RWPE2 (cell line): Measurements from ENCODE around the gene GOLGA8S.
"Not testable (repeated sequence)": the region's sequence is repeated elsewhere in the genome, so short reads cannot be mapped to it uniquely, and the experiment has no call there.

Experiments
- ATAC-seq: fragments of 200-7000 bp; cut with Tn5 transposase; 3 replicates; pipeline ENCODE4 v1.9.1; 2021; ENCODE audit warnings: low read depth
- DNase-seq: peaks from one replicate; pipeline ENCODE4 v3.0.0-alpha.2; 2020; ENCODE audit warnings: low spot score
- H3K27ac ChIP-seq: fragments of 450-650 bp; 2 replicates; pipeline ENCODE4 v1.5.1; 2017; ENCODE audit warnings: mild to moderate bottlenecking; ENCODE audit not compliant: poor library complexity, severe bottlenecking
- H3K27me3 ChIP-seq: fragments of 250-450 bp; sonication (Bioruptor Pico); 2 replicates; pipeline ENCODE4 v1.5.1; 2021; ENCODE audit warnings: mild to moderate bottlenecking, moderate library complexity; ENCODE audit not compliant: insufficient read depth, poor library complexity, severe bottlenecking
- H3K36me3 ChIP-seq: fragments of 250-450 bp; sonication (Bioruptor Pico); 2 replicates; pipeline ENCODE4 v1.5.1; 2020; ENCODE audit warnings: low read depth, mild to moderate bottlenecking, moderate library complexity
- H3K4me1 ChIP-seq: fragments of 250-450 bp; sonication (Bioruptor Pico); 2 replicates; pipeline ENCODE4 v1.5.1; 2021; ENCODE audit warnings: mild to moderate bottlenecking, moderate library complexity; ENCODE audit not compliant: insufficient read depth, poor library complexity, severe bottlenecking
- H3K4me3 ChIP-seq: fragments of 250-450 bp; sonication (Bioruptor Pico); 2 replicates; pipeline ENCODE4 v1.5.1; 2021; ENCODE audit warnings: mild to moderate bottlenecking, moderate library complexity; ENCODE audit not compliant: severe bottlenecking
- H3K9me3 ChIP-seq: fragments of 250-450 bp; sonication (Bioruptor Pico); 2 replicates; pipeline ENCODE4 v1.5.1; 2021; ENCODE audit warnings: mild to moderate bottlenecking, moderate library complexity; ENCODE audit not compliant: severe bottlenecking
- TF ChIP-seq, protein P1 (sequence below): fragments of 450-650 bp; IDR thresholded peaks from one replicate; pipeline ENCODE4 v1.5.1; 2017; ENCODE audit warnings: mild to moderate bottlenecking, moderate library complexity; ENCODE audit not compliant: poor library complexity, severe bottlenecking

Gene GOLGA8S

DNA sequence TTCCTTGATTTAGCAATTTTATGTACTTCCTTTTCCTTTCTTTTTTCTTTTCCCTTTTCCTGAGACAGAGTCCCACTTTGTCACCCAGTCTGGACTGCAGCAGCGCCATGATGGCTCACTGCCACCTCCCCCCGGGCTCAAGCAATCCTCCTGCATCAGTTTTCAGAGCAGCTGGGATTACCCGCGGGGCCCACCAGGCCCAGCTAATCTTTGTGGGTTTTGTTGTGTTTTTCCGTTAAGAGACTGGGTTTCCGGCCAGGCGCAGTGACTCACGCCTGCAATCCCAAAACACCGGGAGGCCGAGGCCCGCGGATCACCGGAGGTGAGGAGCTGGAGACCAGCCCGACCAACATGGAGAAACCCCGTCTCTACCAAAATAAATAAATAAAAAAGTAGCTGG is 17.7 kb downstream of the GOLGA8S start:
- no peak overlapping the region for H3K27ac ChIP-seq
- no peaks in the 10 kb centered on the region for H3K36me3 ChIP-seq
- no peak for ATAC-seq
- no peaks in the 10 kb centered on the region for H3K4me1 ChIP-seq
- H3K27me3 ChIP-seq, result peaks cover 42% of the 10 kb centered on the region
- no peak for DNase-seq
- TF ChIP-seq, protein P1, sequence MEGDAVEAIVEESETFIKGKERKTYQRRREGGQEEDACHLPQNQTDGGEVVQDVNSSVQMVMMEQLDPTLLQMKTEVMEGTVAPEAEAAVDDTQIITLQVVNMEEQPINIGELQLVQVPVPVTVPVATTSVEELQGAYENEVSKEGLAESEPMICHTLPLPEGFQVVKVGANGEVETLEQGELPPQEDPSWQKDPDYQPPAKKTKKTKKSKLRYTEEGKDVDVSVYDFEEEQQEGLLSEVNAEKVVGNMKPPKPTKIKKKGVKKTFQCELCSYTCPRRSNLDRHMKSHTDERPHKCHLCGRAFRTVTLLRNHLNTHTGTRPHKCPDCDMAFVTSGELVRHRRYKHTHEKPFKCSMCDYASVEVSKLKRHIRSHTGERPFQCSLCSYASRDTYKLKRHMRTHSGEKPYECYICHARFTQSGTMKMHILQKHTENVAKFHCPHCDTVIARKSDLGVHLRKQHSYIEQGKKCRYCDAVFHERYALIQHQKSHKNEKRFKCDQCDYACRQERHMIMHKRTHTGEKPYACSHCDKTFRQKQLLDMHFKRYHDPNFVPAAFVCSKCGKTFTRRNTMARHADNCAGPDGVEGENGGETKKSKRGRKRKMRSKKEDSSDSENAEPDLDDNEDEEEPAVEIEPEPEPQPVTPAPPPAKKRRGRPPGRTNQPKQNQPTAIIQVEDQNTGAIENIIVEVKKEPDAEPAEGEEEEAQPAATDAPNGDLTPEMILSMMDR, result no peak
- no peaks in the 10 kb centered on the region for H3K9me3 ChIP-seq
- H3K4me3 ChIP-seq, result no peak overlapping the region

- not testable (repeated sequence) for H3K9me3 ChIP-seq, H3K4me3 ChIP-seq, DNase-seq, H3K4me1 ChIP-seq, H3K36me3 ChIP-seq, ATAC-seq, H3K27ac ChIP-seq
- H3K27me3 ChIP-seq, result peaks cover 44% of the 10 kb centered on the region
Measured at GRCh38 chr15:23372891-23373600, 18.5 kb downstream of the GOLGA8S start.

GRCh38 chr15:23374226-23374625 is 19.7 kb downstream of the GOLGA8S start:
- H3K27ac ChIP-seq, H3K4me3 ChIP-seq, H3K36me3 ChIP-seq, H3K4me1 ChIP-seq, DNase-seq, H3K9me3 ChIP-seq, ATAC-seq: not testable (repeated sequence)
- H3K27me3 ChIP-seq, result peaks cover 45% of the 10 kb centered on the region

DNA sequence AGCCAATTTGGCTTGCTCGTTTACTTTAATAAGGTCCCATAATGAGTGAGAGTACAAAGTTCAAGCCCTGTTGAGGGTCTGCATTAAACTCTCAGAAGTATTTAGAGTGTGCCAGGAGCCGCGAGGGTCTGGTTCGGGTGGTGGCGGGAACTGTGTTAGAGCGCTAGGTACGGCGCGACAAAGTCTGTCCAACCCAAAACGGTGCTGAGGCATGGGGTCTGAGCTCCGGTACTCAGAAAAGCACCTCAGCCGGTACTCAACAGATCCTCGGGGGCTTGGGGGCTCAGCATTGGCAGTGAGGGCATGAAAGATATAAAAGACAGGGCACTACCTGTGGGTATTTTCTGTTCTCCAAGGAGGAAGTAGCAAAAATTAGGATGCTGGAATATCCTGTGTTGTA is 24.4 kb downstream of the GOLGA8S start:
- not testable (repeated sequence) for H3K27ac ChIP-seq, H3K9me3 ChIP-seq, H3K4me3 ChIP-seq, H3K4me1 ChIP-seq, ATAC-seq, DNase-seq, H3K36me3 ChIP-seq
- peaks cover 56% of the 10 kb centered on the region for H3K27me3 ChIP-seq

- not testable (repeated sequence) for H3K36me3 ChIP-seq, DNase-seq, H3K9me3 ChIP-seq, H3K4me1 ChIP-seq, H3K27ac ChIP-seq, H3K4me3 ChIP-seq
- 0 out of 3 replicates have a peak, but pooled peaks have one; percentile 24 for ATAC-seq
- H3K27me3 ChIP-seq, result peaks cover 50% of the 10 kb centered on the region
Measured at GRCh38 chr15:23380700-23381099, 26.2 kb downstream of the GOLGA8S start.

- peak; percentile 21; the same call in 1 of the 3 replicates for ATAC-seq
- not testable (repeated sequence) for H3K36me3 ChIP-seq, H3K4me3 ChIP-seq, DNase-seq, H3K27ac ChIP-seq, H3K9me3 ChIP-seq, H3K4me1 ChIP-seq
- peaks cover 48% of the 10 kb centered on the region for H3K27me3 ChIP-seq
Measured at GRCh38 chr15:23381192-23381591, 26.6 kb downstream of the GOLGA8S start.

GRCh38 chr15:23384371-23384770 is 29.8 kb downstream of the GOLGA8S start:
- Histone ChIP-seq H3K36me3 (no peaks in the 10 kb centered on the region), H3K27ac (no peak overlapping the region), H3K9me3 (no peaks in the 10 kb centered on the region), H3K4me3 (no peak overlapping the region), H3K4me1 (no peaks in the 10 kb centered on the region), H3K27me3 (peaks cover 24% of the 10 kb centered on the region)
- ATAC-seq (no peak), DNase-seq (peak; percentile 6)
- TF ChIP-seq, protein P1, result no peak
